Muscle of leg (tissue), 11 donors: ENCODE results near the gene DKKL1. TPM values are rescaled to one million over a fixed set of nuclear protein-coding genes. Genes with fewer than 3 reads are reported as not detected.
"Not testable (repeated sequence)": the region's sequence is repeated elsewhere in the genome, so short reads cannot be mapped to it uniquely, and the experiment has no call there.

ENCODE experiments used
- DNase-seq: peaks from one replicate; pipeline ENCODE4 v3.0.0; 2013
- H3K27ac ChIP-seq: one replicate; pipeline ENCODE4 v1.5.1; 2013; ENCODE audit warnings: mild to moderate bottlenecking, low read length, control low read depth
- H3K27me3 ChIP-seq: one replicate; pipeline ENCODE4 v1.6.1; 2013; ENCODE audit warnings: low read length; ENCODE audit not compliant: control insufficient read depth, insufficient read depth
- H3K36me3 ChIP-seq: one replicate; pipeline ENCODE4 v1.6.1; 2013; ENCODE audit warnings: low read length; ENCODE audit not compliant: control insufficient read depth, insufficient read depth
- H3K4me1 ChIP-seq: one replicate; pipeline ENCODE4 v1.6.1; 2013; ENCODE audit warnings: low read length; ENCODE audit not compliant: control insufficient read depth, insufficient read depth
- H3K4me3 ChIP-seq: one replicate; pipeline ENCODE4 v1.5.1; 2013; ENCODE audit warnings: low read length, control low read depth
- H3K9me3 ChIP-seq: replicated peaks from 2 replicates; pipeline ENCODE4 v1.6.1; 2013; ENCODE audit warnings: low read depth, low read length; ENCODE audit not compliant: control insufficient read depth
- WGBS: methylation state at CpG from one replicate; pipeline ENCODE4 v1.1.5; 2013; ENCODE audit warnings: missing lambda C conversion rate; ENCODE audit not compliant: insufficient coverage; 5-methylcytosine and 5-hydroxymethylcytosine counted together
- polyA plus RNA-seq, 8 donors: library from polyadenylated mRNA; unstranded; fragments of 120-200 nt; gene quantifications; one replicate each; pipeline versions ENCODE4 v1.2.1 to v1.2.3, GENCODE V29; 2013; ENCODE audit warnings: inconsistent platforms in 1 of 8, low replicate concordance in 1 of 8; ENCODE audit not compliant: insufficient read length in 8 of 8, insufficient read depth in 1 of 8
- total RNA-seq: library from RNA; stranded (reverse); fragments of 120-200 nt; gene quantifications from one replicate; pipeline ENCODE4 v1.2.4, GENCODE V29; 2013

The DKKL1 gene
- total and polyA plus RNA-seq, 9 donors = 1.4 to 4.0 (median 3.0) TPM

DNA sequence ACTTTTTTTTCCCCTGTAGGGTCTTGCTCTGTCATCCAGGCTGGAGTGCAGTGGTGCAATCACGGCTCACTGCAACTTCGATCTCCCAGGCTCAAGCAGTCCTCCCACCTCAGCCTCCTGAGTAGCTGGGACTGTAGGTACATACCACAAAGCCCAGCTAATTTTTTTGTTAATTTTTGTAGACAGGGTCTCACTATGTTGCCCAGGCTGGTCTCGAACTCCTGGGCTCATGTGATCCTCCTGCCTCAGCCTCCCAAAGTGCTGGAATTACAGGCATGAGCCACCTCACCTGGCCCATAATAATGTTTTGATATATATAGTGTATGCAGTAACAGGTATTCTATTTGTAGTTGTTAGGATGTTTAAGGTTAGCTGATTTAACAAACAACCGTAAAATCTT lies 32.5 kb upstream of the DKKL1 start:
- DNase-seq, H3K9me3 ChIP-seq, H3K27ac ChIP-seq, H3K27me3 ChIP-seq, H3K36me3 ChIP-seq, H3K4me1 ChIP-seq, H3K4me3 ChIP-seq: not testable (repeated sequence)
- no CpG with 5 or more reads among the region's 4 CpGs for WGBS

GRCh38 chr19:49331616-49332055 lies 32.0 kb upstream of the DKKL1 start:
- Histone ChIP-seq H3K4me1 (no peaks in the 10 kb centered on the region), H3K4me3 (no peak overlapping the region), H3K27me3 (no peaks in the 10 kb centered on the region), H3K9me3 (no peaks in the 10 kb centered on the region), H3K27ac (no peak overlapping the region), H3K36me3 (peaks cover 5% of the 10 kb centered on the region)
- no CpG with 5 or more reads among the region's 2 CpGs for WGBS
- DNase-seq = peak; percentile 60

DNA sequence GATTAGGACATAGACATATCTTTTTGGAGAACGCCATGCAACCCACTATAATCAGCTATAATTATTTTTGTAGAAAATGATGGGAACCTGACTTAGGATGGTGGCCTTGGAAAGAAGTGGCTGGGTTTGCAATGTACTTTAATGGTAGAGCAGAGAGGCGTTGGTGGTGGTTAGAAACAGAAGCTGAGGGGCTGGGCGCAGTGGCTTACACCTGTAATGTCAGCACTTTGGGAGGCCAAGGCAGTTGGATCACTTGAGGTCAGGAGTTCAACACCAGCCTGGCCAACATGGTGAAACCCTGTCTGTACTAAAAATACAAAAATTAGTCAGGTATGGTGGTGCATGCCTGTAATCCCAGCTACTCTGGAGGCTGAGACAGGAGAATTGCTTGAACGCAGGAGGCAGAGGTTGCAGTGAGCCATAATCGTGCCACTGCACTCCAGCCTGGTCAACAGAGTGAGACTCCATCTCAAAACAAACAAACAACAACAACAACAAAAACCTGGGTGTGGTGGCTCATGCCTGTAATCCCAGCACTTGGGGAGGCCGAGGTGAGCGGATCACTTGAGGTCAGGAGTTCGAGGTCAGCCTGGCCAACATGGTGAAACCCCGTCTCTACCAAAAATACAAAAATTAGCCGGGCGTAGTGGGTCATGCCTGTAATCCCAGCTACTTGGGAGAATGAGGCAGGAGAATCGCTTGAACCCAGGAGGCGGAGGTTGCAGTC lies 30.8 kb upstream of the DKKL1 start:
- not testable (repeated sequence) for H3K27ac ChIP-seq, H3K4me3 ChIP-seq, H3K4me1 ChIP-seq, H3K27me3 ChIP-seq, DNase-seq, H3K9me3 ChIP-seq, H3K36me3 ChIP-seq
- WGBS = 81% methylated on average over 5 of the region's 13 CpGs

DNA sequence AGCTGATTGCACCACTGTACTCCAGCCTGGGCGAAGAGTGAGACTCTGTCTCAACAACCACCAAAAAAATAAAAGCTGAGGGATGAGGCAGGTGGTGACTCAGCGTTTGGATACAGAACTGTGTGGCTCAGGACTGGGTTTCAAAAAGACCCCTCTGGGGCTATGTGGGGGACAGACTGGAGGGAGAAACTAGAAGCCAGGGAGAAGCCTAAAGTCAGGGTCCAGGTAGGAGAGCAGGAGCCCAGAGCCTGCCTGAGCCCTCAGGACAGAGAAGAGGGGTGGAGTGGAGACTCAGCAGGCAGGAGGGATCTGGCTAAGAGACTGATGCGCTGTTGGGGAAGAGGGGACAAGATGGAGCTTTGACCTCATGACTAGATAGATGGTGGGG lies 30.3 kb upstream of the DKKL1 start:
- H3K27ac ChIP-seq = no peak overlapping the region
- peaks cover 7% of the 10 kb centered on the region for H3K36me3 ChIP-seq
- 75% methylated on average over 2 of the region's 3 CpGs for WGBS
- peaks cover 8% of the 10 kb centered on the region for H3K27me3 ChIP-seq
- peaks cover 3% of the 10 kb centered on the region for H3K4me1 ChIP-seq
- H3K4me3 ChIP-seq = no peak overlapping the region
- no peak for DNase-seq
- H3K9me3 ChIP-seq = no peaks in the 10 kb centered on the region

GRCh38 chr19:49333811-49334288 lies 29.8 kb upstream of the DKKL1 start:
- H3K27ac ChIP-seq = no peak overlapping the region
- no peak overlapping the region for H3K4me3 ChIP-seq
- H3K9me3 ChIP-seq = no peaks in the 10 kb centered on the region
- no peak for DNase-seq
- peaks cover 7% of the 10 kb centered on the region for H3K4me1 ChIP-seq
- WGBS = 40% methylated on average over 6 of the region's 8 CpGs
- peaks cover 5% of the 10 kb centered on the region for H3K36me3 ChIP-seq
- H3K27me3 ChIP-seq = peaks cover 12% of the 10 kb centered on the region

DNA sequence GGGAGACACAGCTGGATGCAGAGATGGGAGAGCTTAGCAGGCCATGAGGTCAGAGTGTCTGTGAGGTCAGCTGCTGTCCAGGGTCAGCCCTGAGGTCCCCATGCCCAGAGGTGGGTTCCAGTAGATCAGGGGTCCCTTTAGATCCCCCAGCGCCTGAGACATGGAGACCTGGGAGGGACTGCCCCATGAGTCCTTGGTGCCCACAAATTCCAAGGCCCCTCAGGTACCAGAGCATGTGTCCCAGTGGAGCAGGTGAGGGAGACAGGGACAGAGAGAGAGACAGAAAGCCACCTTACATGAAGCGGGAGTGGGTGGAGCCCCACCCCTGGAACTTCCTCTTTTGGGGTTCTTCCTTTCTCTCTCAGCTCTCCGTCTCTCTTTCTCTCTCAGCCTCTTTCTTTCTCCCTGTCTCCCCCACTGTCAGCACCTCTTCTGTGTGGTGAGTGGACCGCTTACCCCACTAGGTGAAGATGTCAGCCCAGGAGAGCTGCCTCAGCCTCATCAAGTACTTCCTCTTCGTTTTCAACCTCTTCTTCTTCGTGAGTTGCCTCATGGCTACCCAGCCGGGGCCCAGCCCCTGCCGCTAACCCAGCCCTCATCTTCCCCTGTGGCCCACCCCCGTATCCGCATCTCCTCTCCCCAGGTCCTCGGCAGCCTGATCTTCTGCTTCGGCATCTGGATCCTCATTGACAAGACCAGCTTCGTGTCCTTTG lies 28.4 kb upstream of the DKKL1 start, which contains the start of gene CD37:
CD37 (plus strand) TSS at position 336 of the 713 bp plus-strand sequence; CDS start at position 471, 135 bp downstream.
- 52% methylated on average over 7 of the region's 13 CpGs for WGBS
- no peaks in the 10 kb centered on the region for H3K9me3 ChIP-seq
- H3K27me3 ChIP-seq = peaks cover 21% of the 10 kb centered on the region
- H3K4me1 ChIP-seq = peaks cover 20% of the 10 kb centered on the region
- H3K4me3 ChIP-seq = peak within 1 kb of the TSS; percentile 15
- DNase-seq = no peak
- peaks cover 2% of the 10 kb centered on the region for H3K36me3 ChIP-seq
- H3K27ac ChIP-seq = no peak within 1 kb of the TSS

DNA sequence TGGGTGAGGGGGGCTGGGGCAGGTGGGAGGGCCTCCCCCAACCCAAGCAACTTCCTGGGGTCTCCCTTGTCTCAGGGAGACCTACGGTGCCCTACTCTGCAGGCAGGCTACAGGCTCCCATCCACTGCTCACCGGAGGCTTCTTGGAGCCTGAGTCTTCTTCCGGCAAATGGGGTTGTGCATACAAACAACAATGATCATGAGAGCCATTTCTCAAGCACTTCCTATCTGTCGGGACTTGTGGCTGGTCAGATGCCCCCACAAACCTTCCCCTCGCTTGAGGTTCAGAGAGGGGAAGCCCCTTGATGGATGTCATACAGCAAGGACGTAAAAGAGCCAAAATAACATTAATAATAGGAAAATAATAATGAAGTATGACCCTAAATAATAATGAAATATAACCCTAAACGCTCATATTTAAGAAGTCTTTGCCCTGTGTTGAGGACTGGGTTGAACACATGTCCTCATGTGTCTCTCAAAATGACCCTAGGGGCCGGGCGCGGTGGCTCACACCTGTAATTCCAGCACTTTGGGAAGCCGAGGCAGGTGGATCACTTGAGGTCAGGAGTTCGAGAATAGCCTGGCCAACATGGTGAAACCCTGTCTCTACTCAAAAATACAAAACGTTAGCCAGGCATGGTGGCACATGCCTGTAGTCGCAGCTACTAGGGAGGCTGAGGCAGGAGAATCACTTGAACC lies 27.7 kb upstream of the DKKL1 start:
- Histone ChIP-seq H3K4me3 (peak overlapping the region; percentile 15), H3K27me3 (peaks cover 21% of the 10 kb centered on the region), H3K36me3 (peaks cover 9% of the 10 kb centered on the region), H3K9me3 (no peaks in the 10 kb centered on the region), H3K27ac (no peak overlapping the region), H3K4me1 (peaks cover 24% of the 10 kb centered on the region)
- 88% methylated on average over 7 of the region's 14 CpGs for WGBS
- no peak for DNase-seq

GRCh38 chr19:49336482-49337266 lies 27.0 kb upstream of the DKKL1 start:
- Histone ChIP-seq H3K36me3 (peaks cover 17% of the 10 kb centered on the region), H3K9me3 (no peaks in the 10 kb centered on the region), H3K27ac (no peak overlapping the region), H3K4me3 (no peak overlapping the region), H3K27me3 (peaks cover 21% of the 10 kb centered on the region), H3K4me1 (peaks cover 26% of the 10 kb centered on the region)
- WGBS = 87% methylated on average over 6 of the region's 10 CpGs
- DNase-seq = no peak

DNA sequence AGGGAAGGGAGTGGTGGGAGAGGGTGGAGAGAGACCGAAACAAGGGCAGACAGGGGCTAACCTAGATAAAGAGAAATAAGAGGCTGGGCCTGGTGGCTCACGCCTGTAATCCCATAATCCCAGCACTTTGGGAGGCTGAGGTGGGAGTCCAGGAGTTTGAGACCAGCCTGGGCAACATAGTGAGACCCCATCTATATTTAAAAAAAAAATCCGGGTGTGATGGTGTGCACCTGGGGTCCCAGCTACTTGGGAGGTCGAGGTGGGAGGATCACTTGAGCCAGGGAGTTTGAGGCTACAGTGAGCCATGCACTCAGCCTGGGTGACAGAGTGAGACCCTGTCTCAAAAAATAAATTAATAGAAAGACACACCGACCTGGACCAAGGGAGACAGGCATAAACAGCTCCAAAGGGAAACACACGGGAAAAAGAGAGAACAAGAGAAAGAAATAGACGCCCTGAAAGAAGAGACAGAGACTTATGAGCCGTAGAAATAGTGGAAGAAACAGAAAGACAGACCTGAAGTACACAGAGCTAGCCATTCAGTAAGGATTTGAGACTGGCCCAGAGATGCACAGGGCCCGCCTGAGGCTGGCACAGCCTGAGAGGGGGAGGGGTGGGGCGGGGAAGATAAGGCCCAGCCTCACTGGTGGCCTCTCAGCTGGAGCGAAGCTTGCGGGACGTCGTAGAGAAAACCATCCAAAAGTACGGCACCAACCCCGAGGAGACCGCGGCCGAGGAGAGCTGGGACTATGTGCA lies 26.2 kb upstream of the DKKL1 start:
- H3K9me3 ChIP-seq = no peaks in the 10 kb centered on the region
- no peak for DNase-seq
- WGBS = 33% methylated on average over 11 of the region's 19 CpGs
- no peak overlapping the region for H3K4me3 ChIP-seq
- H3K27ac ChIP-seq = no peak overlapping the region
- peaks cover 26% of the 10 kb centered on the region for H3K4me1 ChIP-seq
- H3K27me3 ChIP-seq = peaks cover 21% of the 10 kb centered on the region
- peaks cover 22% of the 10 kb centered on the region for H3K36me3 ChIP-seq
